ENCODE measurements around the gene DDX59.

Gene DDX59

GRCh38 chr1:200686620-200687019 is 16.9 kb upstream of the DDX59 start:
- DNase-seq (ENCODE audit: low spot score) = no peak
- in situ Hi-C loops (cut with MboI; ENCODE audit: low pct_unique_long_range_greater_than_20kb, low sequenced_read_pairs, unreplicated experiment) = no loop called here
- TF ChIP-seq, protein P1, sequence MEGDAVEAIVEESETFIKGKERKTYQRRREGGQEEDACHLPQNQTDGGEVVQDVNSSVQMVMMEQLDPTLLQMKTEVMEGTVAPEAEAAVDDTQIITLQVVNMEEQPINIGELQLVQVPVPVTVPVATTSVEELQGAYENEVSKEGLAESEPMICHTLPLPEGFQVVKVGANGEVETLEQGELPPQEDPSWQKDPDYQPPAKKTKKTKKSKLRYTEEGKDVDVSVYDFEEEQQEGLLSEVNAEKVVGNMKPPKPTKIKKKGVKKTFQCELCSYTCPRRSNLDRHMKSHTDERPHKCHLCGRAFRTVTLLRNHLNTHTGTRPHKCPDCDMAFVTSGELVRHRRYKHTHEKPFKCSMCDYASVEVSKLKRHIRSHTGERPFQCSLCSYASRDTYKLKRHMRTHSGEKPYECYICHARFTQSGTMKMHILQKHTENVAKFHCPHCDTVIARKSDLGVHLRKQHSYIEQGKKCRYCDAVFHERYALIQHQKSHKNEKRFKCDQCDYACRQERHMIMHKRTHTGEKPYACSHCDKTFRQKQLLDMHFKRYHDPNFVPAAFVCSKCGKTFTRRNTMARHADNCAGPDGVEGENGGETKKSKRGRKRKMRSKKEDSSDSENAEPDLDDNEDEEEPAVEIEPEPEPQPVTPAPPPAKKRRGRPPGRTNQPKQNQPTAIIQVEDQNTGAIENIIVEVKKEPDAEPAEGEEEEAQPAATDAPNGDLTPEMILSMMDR (IDR thresholded peaks at IDR 0.05; ENCODE audit: extremely low read depth, insufficient read depth, missing control alignments) = no peak

- in situ Hi-C loops (cut with MboI; ENCODE audit: low pct_unique_long_range_greater_than_20kb, low sequenced_read_pairs, unreplicated experiment) = no loop called here
- no peak for DNase-seq (ENCODE audit: low spot score)
- TF ChIP-seq, protein P1 (IDR thresholded peaks at IDR 0.05; ENCODE audit: extremely low read depth, insufficient read depth, missing control alignments) = no peak
Measured at GRCh38 chr1:200684015-200684414, 14.3 kb upstream of the DDX59 start.

DNA sequence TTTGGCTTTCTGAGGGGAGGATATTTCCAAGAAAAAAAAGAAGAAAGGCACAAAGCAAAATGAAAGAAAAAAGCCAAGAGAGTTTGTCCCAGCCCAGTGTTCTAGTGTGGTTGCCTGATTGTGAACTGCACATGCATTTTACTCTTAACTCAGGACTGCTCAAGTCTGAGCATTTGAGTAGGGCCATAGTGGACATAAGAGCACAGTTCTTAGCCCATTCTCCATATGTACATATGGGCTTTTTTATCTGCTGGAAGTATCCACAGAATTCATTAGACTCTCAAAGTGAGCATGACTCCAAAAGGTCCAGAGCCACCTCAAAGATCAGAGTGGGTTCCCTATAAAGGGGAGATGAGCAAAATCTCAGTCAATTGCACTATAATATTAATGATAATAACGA is 13.6 kb upstream of the DDX59 start:
- TF ChIP-seq, protein P1 (IDR thresholded peaks at IDR 0.05; ENCODE audit: extremely low read depth, insufficient read depth, missing control alignments) = no peak
- in situ Hi-C loops (cut with MboI; ENCODE audit: low pct_unique_long_range_greater_than_20kb, low sequenced_read_pairs, unreplicated experiment) = no loop called here
- DNase-seq (ENCODE audit: low spot score) = no peak

DNA sequence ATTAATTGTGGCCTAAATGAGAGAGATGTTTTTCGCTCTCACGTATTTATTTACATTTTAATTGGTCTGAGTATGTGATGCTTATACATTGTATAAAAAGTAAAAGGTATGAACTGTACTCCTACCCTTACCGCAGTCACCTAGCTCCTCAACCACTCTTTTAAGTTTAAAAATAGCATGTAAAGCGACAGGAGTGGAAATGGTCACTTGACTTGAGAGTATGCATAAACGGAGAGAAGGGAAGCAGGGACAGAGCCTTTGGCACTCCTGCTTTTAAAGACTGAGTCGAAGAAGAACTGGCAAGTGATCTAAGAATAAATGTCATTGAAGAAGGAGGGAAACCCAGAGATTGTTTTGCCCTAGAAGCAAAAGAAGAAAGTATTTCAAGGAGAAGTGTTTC is 11.5 kb upstream of the DDX59 start:
- in situ Hi-C loops (cut with MboI; ENCODE audit: low pct_unique_long_range_greater_than_20kb, low sequenced_read_pairs, unreplicated experiment) = no loop called here
- TF ChIP-seq, protein P1 (IDR thresholded peaks at IDR 0.05; ENCODE audit: extremely low read depth, insufficient read depth, missing control alignments) = no peak
- no peak for DNase-seq (ENCODE audit: low spot score)

DNA sequence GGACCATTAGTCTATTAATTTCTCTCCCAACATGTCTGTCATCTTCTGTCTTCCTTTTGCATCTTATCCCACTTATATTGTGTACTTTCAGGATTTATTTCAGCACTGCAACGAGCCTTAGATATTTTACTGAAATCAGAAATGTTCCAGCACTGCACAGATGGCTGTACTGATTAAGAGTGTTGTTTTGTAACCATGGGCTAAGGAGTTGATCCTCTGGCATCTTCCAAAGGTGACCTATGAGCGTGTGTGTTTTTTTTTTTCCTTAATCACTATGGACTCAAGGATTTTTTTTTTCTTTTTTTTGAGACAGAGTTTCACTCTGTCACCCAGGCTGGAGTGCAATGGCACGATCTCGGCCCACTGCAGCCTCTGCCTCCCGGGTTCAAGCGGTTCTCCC is 7.1 kb upstream of the DDX59 start:
- TF ChIP-seq, protein P1 (IDR thresholded peaks at IDR 0.05; ENCODE audit: extremely low read depth, insufficient read depth, missing control alignments) = no peak
- no peak for DNase-seq (ENCODE audit: low spot score)
- in situ Hi-C loops (cut with MboI; ENCODE audit: low pct_unique_long_range_greater_than_20kb, low sequenced_read_pairs, unreplicated experiment) = no loop called here

DNA sequence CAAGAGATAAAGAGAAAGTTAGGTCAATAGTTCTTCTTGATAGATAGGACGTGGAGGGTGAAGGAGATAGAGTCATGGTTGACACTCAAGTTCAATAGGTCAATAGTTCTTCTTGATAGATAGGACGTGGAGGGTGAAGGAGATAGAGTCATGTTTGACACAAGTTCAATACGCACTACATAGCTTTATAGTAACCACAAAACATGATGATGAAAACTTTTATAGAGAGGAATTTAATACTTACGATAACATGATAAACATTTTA is 5.8 kb upstream of the DDX59 start:
- in situ Hi-C loops (cut with MboI; ENCODE audit: low pct_unique_long_range_greater_than_20kb, low sequenced_read_pairs, unreplicated experiment) = no loop called here
- no peak for DNase-seq (ENCODE audit: low spot score)
- TF ChIP-seq, protein P1 (IDR thresholded peaks at IDR 0.05; ENCODE audit: extremely low read depth, insufficient read depth, missing control alignments) = no peak

Measured in GM13977 (cell line).